Medulla oblongata (tissue), 1 donor: ENCODE measurements around the gene VSIG8.

Experiments
- DNase-seq: peaks from one replicate; pipeline ENCODE4 v3.0.0-alpha.2; 2015; ENCODE audit errors: extremely low spot score

The VSIG8 gene

DNA sequence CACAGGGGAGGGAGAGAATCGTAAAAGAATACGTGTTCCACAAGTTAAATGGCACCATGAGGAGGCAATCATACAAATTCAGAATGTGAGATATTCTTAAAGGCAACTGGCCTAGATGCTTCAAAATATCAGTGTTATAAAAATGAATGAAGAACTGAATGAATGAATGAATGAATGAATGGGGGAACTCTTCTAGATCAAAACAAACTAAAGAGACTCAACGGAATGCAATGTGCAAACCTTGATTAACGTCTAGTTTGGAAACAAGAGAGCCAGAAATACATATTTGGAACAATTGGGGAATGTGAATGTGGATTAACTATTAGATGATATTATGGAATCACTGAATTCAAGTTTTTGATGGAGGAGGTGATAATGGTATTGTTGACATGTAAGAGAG lies 20.7 kb upstream of the VSIG8 start:
- DNase-seq, result no peak

DNA sequence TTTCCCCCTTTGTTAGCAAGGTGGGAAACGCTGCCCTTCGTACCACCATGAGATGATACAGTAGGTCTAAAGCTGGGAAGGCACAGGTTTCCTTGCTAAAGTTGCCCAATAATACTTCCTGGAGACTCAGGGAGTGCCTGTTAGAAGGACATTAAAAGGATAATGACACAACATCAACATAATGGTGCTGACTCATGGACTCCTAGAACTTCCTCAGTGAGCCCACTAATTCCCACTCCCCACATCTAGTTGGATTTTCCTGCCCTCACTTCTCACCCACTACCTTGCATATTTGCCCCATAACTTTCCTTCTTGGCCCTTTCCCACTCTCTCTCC lies 20.0 kb upstream of the VSIG8 start:
- no peak for DNase-seq

GRCh38 chr1:159881622-159882526 lies 19.4 kb upstream of the VSIG8 start:
- DNase-seq, result peak; percentile 21

DNA sequence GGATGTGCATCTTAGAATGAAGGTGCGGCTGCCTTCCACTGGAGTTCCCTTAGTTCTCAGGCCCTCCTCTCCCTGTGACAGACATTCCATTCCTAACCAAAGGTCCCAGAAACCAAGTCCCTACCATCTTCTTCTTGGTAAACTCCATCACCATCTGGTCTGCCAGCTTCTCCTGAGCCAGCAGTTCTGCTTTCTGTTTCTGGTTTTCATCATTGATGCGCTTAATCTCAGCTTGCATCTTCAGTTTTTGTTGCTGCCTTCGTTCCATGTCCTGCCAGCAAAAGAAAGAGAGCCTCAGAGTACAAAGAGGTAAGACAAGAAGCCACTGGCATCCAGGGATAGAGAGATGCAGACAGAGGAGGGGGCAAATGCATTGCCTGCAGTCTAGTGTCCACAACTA lies 18.0 kb upstream of the VSIG8 start:
- DNase-seq, result no peak

GRCh38 chr1:159879977-159880376 lies 17.5 kb upstream of the VSIG8 start:
- no peak for DNase-seq

GRCh38 chr1:159879136-159879535 lies 16.7 kb upstream of the VSIG8 start:
- no peak for DNase-seq

GRCh38 chr1:159877695-159878444 lies 15.4 kb upstream of the VSIG8 start:
- no peak for DNase-seq

DNA sequence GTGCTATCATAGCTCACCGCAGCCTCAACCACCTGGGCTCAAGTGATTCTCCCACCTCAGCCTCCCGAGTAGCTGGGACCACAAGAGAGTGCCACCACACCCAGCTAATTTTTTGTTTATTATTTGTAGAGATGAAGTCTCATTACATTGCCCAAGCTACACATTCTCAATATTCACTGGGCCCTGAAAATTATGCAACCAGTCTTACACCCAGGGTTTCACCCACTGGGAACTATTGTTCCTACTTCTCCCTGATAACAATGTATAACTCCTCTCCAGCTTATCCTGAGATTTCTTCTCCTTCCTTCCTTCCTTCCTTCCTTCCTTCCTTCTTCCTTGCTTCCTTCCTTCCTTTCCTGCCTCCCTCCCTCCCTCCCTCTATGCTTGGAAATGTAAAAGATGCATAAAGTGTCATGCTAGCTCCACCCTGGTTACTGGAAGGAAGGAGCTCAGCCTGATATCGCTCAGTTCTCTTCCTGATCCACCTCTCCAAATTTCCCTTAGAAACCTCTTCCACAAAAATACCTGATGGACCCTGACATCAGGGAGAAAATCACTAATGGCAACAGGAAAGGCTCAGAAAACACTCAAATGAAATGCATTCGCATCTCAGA lies 11.2 kb upstream of the VSIG8 start:
- DNase-seq, result no peak

DNA sequence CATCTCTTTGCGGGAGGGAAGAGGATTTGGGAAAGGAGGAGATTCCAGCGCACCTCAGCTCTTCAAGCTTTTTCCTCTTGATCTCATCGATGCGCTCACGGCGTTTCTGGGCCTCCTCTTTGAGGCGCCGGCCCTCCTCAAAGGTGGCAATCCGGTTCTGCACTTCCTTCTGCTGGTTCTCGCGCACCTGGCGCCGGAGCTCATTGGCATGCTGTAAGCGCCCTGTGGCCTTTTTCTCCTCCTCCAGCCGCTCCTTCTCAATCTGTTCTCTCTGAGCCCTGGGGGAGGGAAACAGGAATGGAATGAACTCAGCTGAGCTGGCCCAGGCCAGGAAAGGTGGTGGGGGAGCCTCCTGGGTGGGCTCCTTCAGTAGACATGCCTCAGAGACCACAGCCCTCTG lies 10.4 kb upstream of the VSIG8 start:
- DNase-seq, result no peak

DNA sequence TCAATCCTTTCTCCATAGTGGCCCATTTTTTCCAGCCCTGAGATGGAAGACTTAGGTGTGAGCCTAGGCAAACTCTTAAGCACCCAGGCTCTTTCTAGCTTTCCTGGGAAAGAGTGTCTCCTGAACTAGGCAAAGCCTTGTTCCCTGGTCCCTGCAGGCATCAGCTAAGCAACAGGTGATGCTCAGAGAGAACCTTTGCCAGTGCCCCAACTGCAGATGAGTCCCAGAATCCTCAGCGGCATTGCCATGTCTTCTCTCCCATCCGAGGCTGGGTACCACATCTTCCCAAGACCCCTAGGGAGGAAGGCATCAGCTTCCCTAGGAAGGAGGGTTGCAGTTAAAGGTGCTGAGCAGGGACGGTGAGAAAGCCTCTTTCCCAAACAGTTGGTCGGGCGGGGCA lies 8.2 kb upstream of the VSIG8 start:
- no peak for DNase-seq

GRCh38 chr1:159869607-159870006 lies 7.2 kb upstream of the VSIG8 start:
- no peak for DNase-seq

GRCh38 chr1:159869173-159869572 lies 6.7 kb upstream of the VSIG8 start:
- DNase-seq, result no peak

GRCh38 chr1:159868766-159869165 lies 6.3 kb upstream of the VSIG8 start:
- DNase-seq, result no peak

GRCh38 chr1:159867664-159868026 lies 5.2 kb upstream of the VSIG8 start:
- no peak for DNase-seq

DNA sequence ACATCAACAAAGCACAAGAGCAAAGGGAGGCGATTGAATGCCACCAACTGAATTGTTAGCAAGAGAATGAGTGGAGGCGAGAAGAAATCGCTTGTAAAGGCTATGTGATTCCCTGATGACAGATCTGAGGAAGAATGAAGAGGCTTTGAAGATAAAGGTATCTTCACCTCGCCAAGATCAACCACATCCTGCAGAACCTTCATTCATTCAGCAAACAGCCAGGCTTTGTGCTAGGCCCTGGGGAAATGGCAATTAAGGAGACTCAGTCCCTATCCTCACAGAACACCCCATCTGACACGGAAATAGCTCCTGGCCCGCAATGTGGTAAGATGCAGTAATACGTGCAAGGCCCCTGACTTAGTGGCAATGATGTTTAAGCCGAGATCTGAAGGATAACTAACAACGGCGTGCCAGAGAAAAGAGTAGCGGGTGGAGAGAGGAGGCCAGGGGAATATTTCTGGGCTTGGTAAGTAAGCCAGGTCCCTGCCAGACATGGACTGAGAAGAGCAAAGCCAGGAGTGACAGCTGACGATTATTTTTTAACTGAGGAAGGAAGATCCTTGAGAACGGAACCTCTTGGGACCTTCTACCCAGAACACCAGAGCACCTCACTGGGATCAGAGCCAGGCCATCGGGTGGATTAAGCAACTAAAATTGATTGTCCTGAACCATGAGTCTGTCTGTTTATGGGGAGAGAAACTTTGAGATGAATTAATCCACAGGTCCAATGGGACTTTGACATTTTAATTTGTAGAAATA lies 4.6 kb upstream of the VSIG8 start:
- DNase-seq, result no peak

GRCh38 chr1:159866066-159866465 lies 3.6 kb upstream of the VSIG8 start:
- DNase-seq, result no peak

DNA sequence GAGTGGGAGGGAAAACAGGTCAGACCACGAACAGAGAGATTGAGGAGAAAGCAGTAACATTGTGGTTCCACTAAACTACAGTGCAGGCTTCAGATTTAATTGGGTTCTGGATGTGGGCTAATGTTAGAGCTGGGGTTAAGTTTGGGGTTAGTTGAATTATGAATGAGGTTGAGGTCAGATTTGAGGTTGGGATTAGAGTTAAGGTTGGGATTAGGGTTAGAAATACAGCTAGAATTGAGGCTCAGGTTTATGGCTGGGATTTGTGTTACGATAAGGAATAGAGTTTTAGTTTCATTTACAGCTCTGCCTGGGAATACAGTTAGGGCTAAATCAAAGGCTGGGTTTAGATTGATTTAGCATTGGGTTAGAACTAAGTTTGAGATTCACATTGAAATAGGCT lies 1.8 kb upstream of the VSIG8 start:
- DNase-seq, result no peak

DNA sequence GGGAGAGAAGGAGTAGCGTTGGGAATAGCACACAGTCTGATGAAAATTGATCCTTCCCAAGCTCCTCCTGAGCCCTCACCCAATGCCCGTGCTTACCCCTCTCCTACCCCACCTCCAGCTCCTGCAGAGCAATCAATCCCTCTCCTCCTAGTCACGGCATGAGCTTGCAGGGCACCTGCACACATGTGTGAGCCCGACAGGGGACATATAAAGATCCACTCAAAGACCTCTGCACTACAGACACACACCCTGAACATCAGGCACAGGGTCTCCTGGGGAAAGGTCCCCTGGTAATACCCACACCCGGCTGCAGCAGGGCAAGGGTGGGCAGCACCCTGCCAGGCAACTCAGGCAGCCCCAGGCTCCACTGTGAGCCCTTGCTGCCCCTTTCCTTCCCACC lies 426 bp downstream of the VSIG8 start:
- DNase-seq, result no peak

DNA sequence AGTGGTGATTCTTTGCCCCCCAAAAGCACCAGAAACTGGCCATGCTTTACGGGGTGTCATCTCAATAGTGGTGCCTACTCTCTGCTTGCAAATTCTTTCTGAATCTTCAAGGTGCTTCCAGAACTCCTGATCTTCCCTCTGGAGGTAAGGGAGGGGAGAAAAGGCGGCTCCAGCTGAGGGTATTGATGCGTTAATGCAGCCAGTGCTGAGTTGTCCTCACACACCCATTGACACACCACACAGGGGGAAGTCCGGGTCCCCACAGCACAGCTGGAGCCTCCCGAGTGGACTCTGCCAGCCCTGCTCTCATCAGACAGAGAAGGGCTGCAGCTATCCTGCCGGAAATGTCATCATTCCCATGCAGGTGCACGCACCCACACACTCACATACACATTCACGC lies 1.2 kb downstream of the VSIG8 start:
- no peak for DNase-seq

- DNase-seq, result no peak
These were observed 2.0 kb downstream of the VSIG8 start for GRCh38 chr1:159860456-159860855.

DNA sequence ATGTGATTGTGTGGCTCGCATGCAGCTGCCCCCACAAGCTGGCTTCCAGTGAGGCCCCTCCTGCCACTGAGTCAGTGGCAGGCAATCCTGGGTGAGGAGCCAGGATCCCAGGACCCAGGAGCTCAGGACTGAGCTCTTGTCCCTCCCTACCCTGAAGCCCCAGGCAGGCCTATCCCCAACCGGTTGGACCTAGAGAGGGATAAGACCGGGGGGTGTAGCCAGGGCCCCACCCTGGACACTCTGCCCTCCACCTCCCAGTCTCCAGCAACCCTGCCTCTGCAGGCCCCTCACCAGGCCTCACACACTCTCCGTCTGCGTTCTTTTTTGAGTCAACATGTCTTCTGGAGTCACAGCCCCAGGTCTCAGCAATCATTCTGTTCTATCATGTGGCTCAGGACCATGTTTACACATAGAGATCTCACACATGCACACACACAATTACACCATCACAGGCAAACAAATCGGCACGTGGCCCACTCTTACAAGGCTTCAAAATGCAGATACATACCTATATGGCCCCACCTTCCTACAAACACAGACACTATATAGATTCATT lies 2.6 kb downstream of the VSIG8 start:
- DNase-seq, result no peak

DNA sequence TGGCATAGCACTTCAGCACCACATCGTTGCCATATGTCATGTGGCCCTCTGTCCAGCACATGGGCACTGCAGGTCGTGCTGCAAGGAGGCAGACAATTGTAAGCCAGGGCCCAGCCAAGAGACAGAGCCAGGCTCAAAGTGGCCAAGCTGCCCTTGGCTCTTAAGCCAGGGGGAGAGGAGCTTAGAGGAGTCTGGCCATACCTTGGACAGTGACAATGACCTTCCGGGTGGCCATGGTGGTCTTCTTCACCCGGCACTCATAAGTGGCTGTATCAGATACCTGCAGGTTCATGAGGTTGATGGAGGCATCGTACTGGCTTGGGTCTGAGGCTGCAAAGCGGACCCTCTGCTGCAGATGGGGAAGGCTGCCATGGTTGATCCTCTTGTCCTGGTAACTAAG lies 4.6 kb downstream of the VSIG8 start:
- no peak for DNase-seq
